ENCODE data around the gene PCDH10.

GRCh38 chr4:133150486-133151340, 1.6 kb downstream of the PCDH10 start:
- no peak for TF ChIP-seq CTCF (IDR thresholded peaks at IDR 0.05)
- TF ChIP-seq POLR2A (IDR thresholded peaks at IDR 0.05): no peak
